NCI-H1417 treated with DMSO at 0.1 percent for 48 hours (cell line): ENCODE measurements around the gene PRRG1.
"Not testable (repeated sequence)": the region's sequence is repeated elsewhere in the genome, so short reads cannot be mapped to it uniquely, and the experiment has no call there.

Experiments
- DNase-seq: peaks from one replicate; lab custom pipeline; 2025; lab: John Stamatoyannopoulos, UW

Gene PRRG1

GRCh38 chrX:37378404-37378803, 29.2 kb downstream of the PRRG1 start:
- no peak for DNase-seq

- no peak for DNase-seq
Measured at GRCh38 chrX:37378830-37379229, 29.7 kb downstream of the PRRG1 start.

DNA sequence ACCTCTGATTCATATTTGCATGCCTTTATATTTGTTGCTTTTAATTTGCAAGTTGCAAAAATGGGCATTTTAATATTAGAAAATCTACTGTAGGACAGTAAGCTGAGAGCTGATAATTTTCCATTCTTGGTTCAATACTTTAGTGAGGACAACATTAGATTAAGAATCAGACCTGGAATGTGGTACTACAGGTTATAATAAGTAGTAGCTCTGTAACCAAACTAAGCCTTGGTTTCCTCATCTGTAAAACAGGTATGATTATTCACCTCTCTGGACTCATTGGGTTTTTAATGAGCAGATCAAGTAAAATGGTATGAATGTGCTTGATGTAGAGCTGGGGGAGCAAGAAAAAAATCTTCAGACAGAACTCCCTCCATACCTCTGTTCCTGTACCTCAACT, 31.1 kb downstream of the PRRG1 start:
- DNase-seq = no peak

DNA sequence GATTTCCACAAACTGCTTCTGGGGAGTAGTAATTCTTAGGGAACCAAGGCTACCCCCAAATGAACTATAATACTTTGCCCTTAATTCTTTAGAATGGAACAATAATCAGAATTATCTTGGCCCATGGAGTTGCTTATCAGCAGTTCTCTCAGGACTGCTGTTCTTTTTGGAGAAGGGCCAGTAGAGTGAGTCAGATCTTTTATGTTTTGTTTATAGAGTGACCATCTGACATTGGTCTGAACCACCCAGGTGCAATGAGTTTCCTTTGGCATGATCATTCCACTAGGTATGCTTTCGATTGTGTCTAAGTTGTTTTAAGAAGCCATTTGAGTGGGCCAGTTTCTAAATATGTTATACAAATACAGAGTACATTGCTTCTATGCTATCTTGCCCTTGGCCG, 31.8 kb downstream of the PRRG1 start:
- no peak for DNase-seq

- no peak for DNase-seq
Measured at GRCh38 chrX:37383313-37383712, 34.1 kb downstream of the PRRG1 start.

DNA sequence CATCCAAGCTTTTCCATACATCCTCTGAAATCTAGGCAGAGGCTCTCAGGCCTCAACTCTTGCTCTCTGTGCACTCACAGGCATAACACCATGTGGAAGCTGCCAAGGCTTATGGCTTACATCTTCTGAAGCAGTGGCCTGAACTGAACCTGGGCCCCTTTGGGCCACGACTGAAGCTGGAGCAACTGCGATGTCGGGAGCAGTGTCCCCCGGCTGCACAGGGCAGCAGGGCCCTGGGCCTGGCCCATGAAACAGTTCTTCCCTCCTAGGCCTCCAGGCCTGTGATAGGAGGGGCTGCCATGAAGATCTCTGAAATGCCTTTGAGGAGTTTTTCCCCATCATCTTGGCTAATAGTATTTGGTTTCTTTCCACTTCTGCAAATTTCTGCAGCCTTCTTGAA, 39.2 kb downstream of the PRRG1 start:
- no peak for DNase-seq

- no peak for DNase-seq
Measured at GRCh38 chrX:37405956-37406355, 56.8 kb downstream of the PRRG1 start.

GRCh38 chrX:37407736-37408135, 58.6 kb downstream of the PRRG1 start:
- DNase-seq = no peak

DNA sequence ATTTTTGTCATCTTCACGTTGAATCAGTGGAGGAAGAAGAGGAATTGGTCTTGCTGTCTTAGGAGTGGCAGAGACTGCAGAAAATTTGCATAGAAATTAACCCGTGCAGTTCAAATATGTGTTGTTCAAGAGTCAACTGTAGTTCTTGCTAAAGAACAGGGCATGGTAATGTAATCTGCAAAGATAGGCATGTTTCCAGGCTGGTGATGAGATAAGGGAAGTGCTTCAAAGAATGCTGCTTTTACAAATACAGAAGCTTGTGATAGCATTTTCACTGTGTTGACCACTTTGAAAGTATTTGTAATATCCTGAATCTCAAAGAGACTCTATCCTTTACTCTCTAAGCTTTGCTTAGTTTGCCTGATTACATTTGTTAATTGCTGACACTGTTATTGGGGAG, 60.1 kb downstream of the PRRG1 start:
- DNase-seq = no peak

GRCh38 chrX:37420185-37420584, 71.0 kb downstream of the PRRG1 start:
- no peak for DNase-seq

- DNase-seq = no peak
Measured at GRCh38 chrX:37420756-37421155, 71.6 kb downstream of the PRRG1 start.

DNA sequence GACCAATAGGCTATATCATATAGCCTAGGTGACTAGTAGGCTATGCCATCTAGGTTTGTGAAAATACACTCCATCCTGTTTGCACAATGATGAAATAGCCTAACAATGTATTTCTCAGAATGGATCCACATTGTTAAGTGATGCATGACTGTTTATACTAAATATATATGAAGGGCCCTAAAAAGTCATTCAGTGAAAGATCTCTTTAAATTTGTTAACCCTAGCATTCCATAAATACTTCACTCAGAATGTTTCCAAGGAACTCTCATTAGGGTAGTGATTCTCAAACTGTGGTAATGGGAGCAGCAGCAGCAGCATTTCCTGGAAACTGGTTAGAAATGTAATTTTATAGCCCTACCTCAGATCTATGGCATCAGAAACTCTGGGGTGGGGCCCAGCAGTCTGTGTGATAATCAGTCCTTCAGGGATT, 74.9 kb downstream of the PRRG1 start:
- no peak for DNase-seq

GRCh38 chrX:37425370-37425769, 76.2 kb downstream of the PRRG1 start:
- no peak for DNase-seq

GRCh38 chrX:37428962-37429361, 79.8 kb downstream of the PRRG1 start:
- not testable (repeated sequence) for DNase-seq

DNA sequence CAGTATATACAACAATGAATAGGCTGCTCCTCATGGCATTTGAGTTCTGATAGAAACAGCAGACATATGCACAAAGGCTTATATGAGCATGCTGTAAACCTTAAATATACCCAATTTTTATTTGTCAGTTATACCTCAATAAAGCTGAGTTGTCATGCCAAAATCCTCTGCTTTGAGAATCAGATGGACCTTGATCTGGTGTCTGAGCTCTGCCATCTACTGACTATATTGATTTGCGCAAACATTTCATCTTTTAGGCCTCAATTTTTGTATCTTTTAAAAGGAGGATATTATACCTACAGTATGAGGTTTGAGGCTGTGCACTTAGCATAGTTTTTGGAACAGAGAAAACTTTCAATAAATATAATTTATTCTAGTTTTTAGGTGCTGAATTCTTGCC, 85.2 kb downstream of the PRRG1 start:
- DNase-seq = no peak

GRCh38 chrX:37437160-37437559, 88.0 kb downstream of the PRRG1 start:
- DNase-seq = no peak

DNA sequence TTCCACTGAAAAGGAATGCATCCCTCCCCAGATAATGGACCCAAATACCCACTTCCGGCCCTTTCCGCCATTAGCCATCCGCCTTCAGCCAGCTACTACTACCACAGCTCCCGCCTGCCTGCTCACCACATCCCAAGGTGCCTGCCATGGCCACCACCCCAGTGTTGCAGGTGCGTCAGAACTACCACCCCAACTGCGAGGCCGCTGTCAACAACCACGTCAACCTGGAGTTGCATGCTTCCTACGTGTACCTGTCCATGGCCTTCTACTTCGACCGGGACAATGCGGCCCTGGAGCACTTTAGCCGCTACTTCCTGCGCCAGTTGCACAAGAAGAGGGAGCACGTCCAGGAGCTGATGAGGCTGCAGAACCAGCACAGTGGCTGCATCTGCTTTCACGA, 92.2 kb downstream of the PRRG1 start:
- no peak for DNase-seq

GRCh38 chrX:37445182-37445581, 96.0 kb downstream of the PRRG1 start:
- DNase-seq = no peak

DNA sequence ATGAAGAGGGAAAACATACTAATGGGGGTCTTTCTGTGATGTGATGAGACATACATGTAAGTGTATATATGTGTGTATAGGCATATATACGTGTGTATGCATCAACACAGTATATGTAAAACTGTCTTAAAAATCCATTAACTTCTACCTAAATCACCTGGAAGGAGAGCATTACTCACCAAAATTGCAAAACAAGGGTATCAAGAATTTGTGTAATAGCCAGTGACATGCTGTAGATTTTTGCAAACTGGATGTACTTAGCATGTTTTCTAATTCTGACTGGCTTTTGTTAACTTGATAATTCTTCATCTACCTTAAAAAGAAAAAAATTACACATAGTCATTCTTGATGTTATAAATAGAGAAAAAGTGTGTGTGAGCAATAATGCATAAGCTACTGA, 104.7 kb downstream of the PRRG1 start:
- DNase-seq = no peak

GRCh38 chrX:37454537-37455285, 105.5 kb downstream of the PRRG1 start:
- DNase-seq = no peak

- DNase-seq = no peak
Measured at GRCh38 chrX:37455381-37455780, 106.2 kb downstream of the PRRG1 start.

- not testable (repeated sequence) for DNase-seq
Measured at GRCh38 chrX:37460285-37460684, 111.1 kb downstream of the PRRG1 start.

- DNase-seq = no peak
Measured at GRCh38 chrX:37462346-37462745, 113.2 kb downstream of the PRRG1 start.

- DNase-seq = no peak
Measured at GRCh38 chrX:37468124-37468739, 119.1 kb downstream of the PRRG1 start.
